ENCODE results near the gene SLC6A8.

GRCh38 chrX:153651540-153652079 lies 36.1 kb upstream of the SLC6A8 start:
- TF ChIP-seq CTCF (IDR thresholded peaks at IDR 0.05), result peak in 1 of 2 donors; percentile 8
- no peak for TF ChIP-seq POLR2A (IDR thresholded peaks at IDR 0.05)
